Heart left ventricle (tissue), 16 donors: Measurements from ENCODE around the gene BRF1. TPM values are rescaled to one million over a fixed set of nuclear protein-coding genes. Genes with fewer than 3 reads are reported as not detected.
A peak's percentile ranks its signal among the peaks of the same experiment; 100 is the strongest.

ENCODE experiments used
- ATAC-seq, 4 donors: fragments of 200-7000 bp; cut with Tn5 transposase; one replicate each; pipeline ENCODE4 v1.9.1; 2020 to 2022; ENCODE audit warnings: moderate library complexity in 4 of 4, mild to moderate bottlenecking in 3 of 4, moderate number of reproducible peaks in 1 of 4
- DNase-seq, 5 donors: peaks; one replicate each; pipeline ENCODE4 v3.0.0-alpha.2; 2020
- H3K27ac ChIP-seq, 12 donors: fragments of 200-600 bp; sonication (generic) in 4 of 12; one replicate each; pipeline versions ENCODE4 v1.5.0 to v1.8.0; 2016 to 2022; ENCODE audit warnings: mild to moderate bottlenecking in 2 of 12
- H3K27me3 ChIP-seq, 9 donors: fragments of 200-600 bp; sonication (generic) in 2 of 9; one replicate each; pipeline versions ENCODE4 v1.5.1 to v1.8.0; 2016 to 2022; ENCODE audit warnings: mild to moderate bottlenecking in 3 of 9
- H3K36me3 ChIP-seq, 9 donors: fragments of 200-600 bp; sonication (generic) in 2 of 9; one replicate each; pipeline versions ENCODE4 v1.5.0 to v1.8.0; 2018 to 2022; ENCODE audit warnings: mild to moderate bottlenecking in 2 of 9
- H3K4me1 ChIP-seq, 12 donors: fragments of 200-600 bp; sonication (generic) in 4 of 12; one replicate each; pipeline versions ENCODE4 v1.5.0 to v1.8.0; 2016 to 2022; ENCODE audit warnings: mild to moderate bottlenecking in 3 of 12
- H3K4me3 ChIP-seq, 12 donors: fragments of 200-600 bp; sonication (generic) in 4 of 12; one replicate each; pipeline versions ENCODE4 v1.5.0 to v1.8.0; 2017 to 2022; ENCODE audit warnings: mild to moderate bottlenecking in 9 of 12, moderate library complexity in 4 of 12
- H3K9me3 ChIP-seq, 12 donors: fragments of 200-600 bp; sonication (generic) in 4 of 12; one replicate each; pipeline versions ENCODE4 v1.5.0 to v1.8.0; 2016 to 2022; ENCODE audit warnings: mild to moderate bottlenecking in 1 of 12
- CTCF ChIP-seq, 12 donors: fragments of 200-600 bp; sonication (generic) in 4 of 12; IDR thresholded peaks; one replicate each; pipeline versions ENCODE4 v1.5.0 to v1.8.0; 2018 to 2022; ENCODE audit warnings: antibody characterized with exemption in 12 of 12, mild to moderate bottlenecking in 5 of 12
- POLR2A ChIP-seq, 2 donors: fragments of 450-650 bp; IDR thresholded peaks; one replicate each; pipeline ENCODE4 v1.6.1; 2017; ENCODE audit warnings: antibody characterized with exemption in 2 of 2, mild to moderate bottlenecking in 2 of 2, moderate library complexity in 2 of 2
- WGBS, 4 donors: extraction: QIAGEN DNeasy Blood & Tissue Kit in 2 of 4; methylation state at CpG; one replicate each; pipeline versions ENCODE4 v1.1.5 to v1.1.7; 2013 to 2018; 5-methylcytosine and 5-hydroxymethylcytosine counted together
- intact Hi-C, 10 donors: fragments of 100-400 bp; cut with DNase I; formaldehyde crosslinking; loops; one replicate each; pipeline versions ENCODE4 v1.11.1 to v1.14.2; 2022
- polyA plus RNA-seq, 2 donors: library from polyadenylated mRNA; stranded (reverse); fragments of 200-250 nt; gene quantifications; one replicate each; pipeline ENCODE4 v1.2.3, GENCODE V29; 2013
- total RNA-seq, 9 donors: library from RNA; depleted of rRNA in 2 of 9; stranded (reverse); fragments of >200 nt in 2 of 9; fragmentation: NEBNext Ultra II Directional in 3 of 9; extraction: Animal tissue kit (Norgen Biotek cat#: 25700) in 3 of 9; gene quantifications; one replicate each; pipeline versions ENCODE4 v1.1.0 to v1.2.4, GENCODE V29; 2016 to 2023
- donor health status: ischemic (EF 13 %, LVEDD 7.1; RV severe dilation, severe dysfunction).
- donor health status: healthy with polysubstance abuse.
- donor health status: DM: no; HTN: yes; CAD: no.
- donor health status: DM: no; HTN: no; CAD: no.
- donor health status: ischemic (EF 25% LVEDD 6.9; RV normal size, moderate dysfunction).
- donor health status: ischemic (EF 25% LVEDD 5.7; RV mildly dilated, moderate dysfunction).
- donor health status: healthy.
- donor health status: DM: yes; HTN: yes; CAD: no.
- donor health status: ischemic (EF 35%, LVEDD 5.7; RV mildly dilated, moderate dysfunction).
- donor health status: nonischemic (EF 11% LVEDD 7.7; RV severe dilation, severe dysfunction).
- donor health status: DM: yes; HTN: yes; CAD: no.
- donor health status: PGD.
- donor health status: ischemic (EF 29% LVEDD 5.4; RV normal size, mild dysfunction).
- donor health status: nonischemic (EF 23%, LVEDD 6.1; RV moderate dilation, normal function).

The BRF1 gene
- total and polyA plus RNA-seq, 11 donors = 13.3 to 25.3 (median 18.7) TPM

- H3K4me3 ChIP-seq = no peak overlapping the region
- peak in 1 of 5 donors; percentile 72 for DNase-seq
- peaks cover 0 to 72% (median 46%) of the 10 kb centered on the region in 12 donors for H3K4me1 ChIP-seq
- H3K9me3 ChIP-seq = no peaks in the 10 kb centered on the region
- intact Hi-C loops = loop anchor here in 4 of 10 donors (2.0 to 10.0 kb wide), 4 partner anchors 49 to 231 kb away; partner anchors contain the start of gene AHNAK2 (in 1 of the 4)
- peak; percentile 18 to 41 (median 26) for ATAC-seq
- TF ChIP-seq CTCF (IDR thresholded peaks at IDR 0.05) (no peak), POLR2A (IDR thresholded peaks at IDR 0.05) (no peak)
- no peaks in the 10 kb centered on the region for H3K27me3 ChIP-seq
- peaks cover 0 to 16% (median 10%) of the 10 kb centered on the region in 9 donors for H3K36me3 ChIP-seq
- WGBS, 4 donors = 31 to 62% (median 33%) methylated on average over 6 to 12 of the region's 12 CpGs
- peak overlapping the region in 10 of 12 donors; percentile 12 to 81 (median 69) for H3K27ac ChIP-seq
Measured at GRCh38 chr14:105205673-105206208, 95.1 kb downstream of the BRF1 start.

GRCh38 chr14:105204931-105205672, 95.7 kb downstream of the BRF1 start:
- WGBS, 4 donors = 38 to 55% (median 50%) methylated on average over 6 to 21 of the region's 21 CpGs

GRCh38 chr14:105204206-105204930, 96.4 kb downstream of the BRF1 start:
- no peak overlapping the region for H3K4me3 ChIP-seq
- peaks cover 0 to 86% (median 51%) of the 10 kb centered on the region in 12 donors for H3K4me1 ChIP-seq
- H3K36me3 ChIP-seq = peaks cover 0 to 3% (median 0%) of the 10 kb centered on the region in 9 donors
- H3K9me3 ChIP-seq = no peaks in the 10 kb centered on the region
- H3K27me3 ChIP-seq = peaks cover 0 to 10% (median 0%) of the 10 kb centered on the region in 9 donors
- peak in 4 of 5 donors; percentile 73 to 88 (median 78) for DNase-seq
- peak; percentile 68 to 89 (median 79) for ATAC-seq
- 50 to 59% (median 55%) methylated on average over 23 to 24 of the region's 24 CpGs for WGBS, 4 donors
- peak overlapping the region in 10 of 12 donors; percentile 38 to 81 (median 69) for H3K27ac ChIP-seq
- intact Hi-C loops = loop anchor here (2.0 to 10.0 kb wide), 12 partner anchors 43 to 323 kb away; partner anchors contain the start of genes TMEM121 (in 2 of the 10), AHNAK2 (in 1 of the 10) and BTBD6 (in 1 of the 10)
- no peak for TF ChIP-seq POLR2A (IDR thresholded peaks at IDR 0.05)
- TF ChIP-seq CTCF (IDR thresholded peaks at IDR 0.05) = no peak

More at GRCh38 chr14:105204931-105205672, 95.7 kb downstream of the BRF1 start:
- Histone ChIP-seq H3K27ac (peak overlapping the region in 11 of 12 donors; percentile 20 to 81 (median 68)), H3K9me3 (no peaks in the 10 kb centered on the region), H3K36me3 (peaks cover 0 to 10% (median 6%) of the 10 kb centered on the region in 9 donors), H3K4me3 (no peak overlapping the region), H3K27me3 (peaks cover 0 to 3% (median 0%) of the 10 kb centered on the region in 9 donors), H3K4me1 (peaks cover 0 to 78% (median 47%) of the 10 kb centered on the region in 12 donors)
- intact Hi-C loops = loop anchor here (2.0 to 10.0 kb wide), 12 partner anchors 42 to 322 kb away; partner anchors contain the start of genes TMEM121 (in 2 of the 10), AHNAK2 (in 1 of the 10) and BTBD6 (in 1 of the 10)
- TF ChIP-seq POLR2A (IDR thresholded peaks at IDR 0.05) (no peak), CTCF (IDR thresholded peaks at IDR 0.05) (no peak)
- ATAC-seq = no peak
- no peak for DNase-seq
